SK-N-MC (cell line): ENCODE data around the gene ITGB2.

Experiments
- EZH2 ChIP-seq: fragments of 200-600 bp; sonication (generic); IDR thresholded peaks from one replicate; pipeline ENCODE4 v1.6.1; 2017; ENCODE audit warnings: antibody characterized with exemption
- FOXP2 ChIP-seq: optimal IDR thresholded peaks from 2 replicates; pipeline ENCODE3; 2011; ENCODE audit warnings: mild to moderate bottlenecking, moderate library complexity; ENCODE audit not compliant: insufficient read depth; ENCODE audit errors: extremely low read length, control extremely low read depth
- POLR2AphosphoS5 ChIP-seq: IDR thresholded peaks from 2 replicates; pipeline ENCODE4 v1.6.1; 2012; ENCODE audit warnings: mild to moderate bottlenecking, low read depth, low read length, borderline replicate concordance

- TF ChIP-seq EZH2 (no peak), POLR2AphosphoS5 (0 out of 2 replicates have a peak, but pooled peaks have one; percentile 13), FOXP2 (no peak)
These were observed 14.3 kb upstream of the ITGB2 start for GRCh38 chr21:44934797-44935532.
